NCI-H1694 (cell line): ENCODE data around the gene GPRC5B.

Experiments used
- DNase-seq: peaks from one replicate; lab custom pipeline; 2025; lab: John Stamatoyannopoulos, UW

The GPRC5B gene

GRCh38 chr16:19810817-19811731 is 73.6 kb downstream of the GPRC5B start:
- DNase-seq: no peak

GRCh38 chr16:19809693-19810092 is 75.0 kb downstream of the GPRC5B start:
- no peak for DNase-seq

DNA sequence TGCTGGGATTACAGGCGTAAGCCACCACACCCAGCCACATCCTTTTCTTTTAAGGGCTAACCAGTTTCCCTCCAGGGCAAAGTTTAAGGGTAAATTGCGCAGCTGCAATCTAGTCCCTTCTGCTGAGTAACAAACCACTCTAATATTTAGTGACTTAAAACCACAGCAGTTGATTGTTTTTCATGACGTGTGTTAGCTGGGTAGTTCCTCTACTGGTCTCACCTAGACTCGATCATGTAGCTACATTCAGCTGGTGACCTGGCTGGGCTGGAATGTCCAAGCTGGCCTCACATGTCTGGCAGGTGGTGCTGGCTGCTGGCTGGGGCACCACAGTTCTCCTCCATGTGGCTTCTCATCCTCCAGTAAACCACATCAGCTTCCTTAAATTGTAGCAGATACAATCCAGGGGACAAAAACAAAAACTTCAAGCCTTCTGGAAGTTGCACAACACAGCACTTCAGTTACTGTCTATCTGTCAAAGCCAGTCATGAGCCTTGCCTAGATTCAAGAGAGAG is 75.5 kb downstream of the GPRC5B start:
- DNase-seq: no peak

- no peak for DNase-seq
These were observed 76.5 kb downstream of the GPRC5B start for GRCh38 chr16:19808061-19808641.
